HepG2 (cell line): Measurements from ENCODE around the gene SOX4. TPM values are rescaled to one million over a fixed set of nuclear protein-coding genes. Genes with fewer than 3 reads are reported as not detected.

ENCODE experiments used
- ATAC-seq: fragments of 200-7000 bp; cut with Tn5 transposase; 3 replicates; pipeline ENCODE4 v1.9.1; 2020; ENCODE audit warnings: mild to moderate bottlenecking, moderate library complexity
- BruUV-seq: library from RNA; stranded (reverse); fragments of 400-500 nt; replicated peaks from 2 replicates; lab custom pipeline; 2021; lab: Mats Ljungman, UMichigan
- CTCF ChIA-PET: fragments of 300-600 bp; formaldehyde crosslinking; extraction: SDS; loops from one replicate; lab custom pipeline; 2021; ENCODE audit warnings: low total read pairs, inconsistent platforms, low intra/inter-chr PET ratio; lab: Yijun Ruan, JAX
- POLR2A ChIA-PET: fragments of 350-600 bp; sonication (Branson Sonifier 250); formaldehyde crosslinking; loops from one replicate; lab custom pipeline; 2020; ENCODE audit warnings: antibody characterized with exemption, inconsistent platforms; lab: Yijun Ruan, JAX
- DNase-seq: peaks from one replicate; pipeline ENCODE4 v3.0.0-alpha.2; 2015; ENCODE audit warnings: low spot score
- FAIRE-seq: peaks from 3 replicates; lab custom pipeline; 2011; peaks lifted over from hg19 to GRCh38; lab: Jason Lieb, UNC
- H2AFZ ChIP-seq: one replicate; pipeline ENCODE4 v1.6.1; 2011; ENCODE audit warnings: low read length, inconsistent platforms
- H3K27ac ChIP-seq: fragments of 300-600 bp; 3 replicates; pipeline ENCODE4 v1.8.0; 2011; ENCODE audit warnings: mixed run types, mild to moderate bottlenecking, mixed read lengths, low read length, inconsistent platforms; ENCODE audit not compliant: insufficient read depth; ENCODE audit errors: extremely low read length
- H3K27me3 ChIP-seq, 2 experiments: fragments of 200-600 bp in 1 of 2; 2 replicates in 1 of 2; 3 replicates in 1 of 2; pipeline versions ENCODE4 v1.6.0 to v1.8.0; 2011; ENCODE audit warnings: low read length in 2 of 2, mild to moderate bottlenecking in 2 of 2, moderate library complexity in 2 of 2, inconsistent platforms in 1 of 2; ENCODE audit not compliant: insufficient read depth in 2 of 2, control insufficient read depth in 1 of 2
- H3K36me3 ChIP-seq, 2 experiments: fragments of 200-600 bp in 1 of 2; replicated peaks in 1 of 2; 2 replicates in 1 of 2; 3 replicates in 1 of 2; pipeline versions ENCODE4 v1.5.1 to v1.8.0; 2011; ENCODE audit warnings: low read length in 2 of 2, inconsistent platforms in 1 of 2; ENCODE audit not compliant: insufficient read depth in 2 of 2, control insufficient read depth in 1 of 2
- H3K4me1 ChIP-seq: 2 replicates; pipeline ENCODE4 v1.5.1; 2012; ENCODE audit warnings: low read length, inconsistent platforms; ENCODE audit not compliant: insufficient read depth
- H3K4me2 ChIP-seq: 2 replicates; pipeline ENCODE4 v1.6.0; 2011; ENCODE audit warnings: low read depth, low read length, inconsistent platforms
- H3K4me3 ChIP-seq, 3 experiments: fragments of 200-600 bp in 1 of 3; sonication (generic), shearing (Covaris generic) in 1 of 3; replicated peaks in 1 of 3; 2 replicates each; pipeline ENCODE4 v1.5.1; 2011 to 2016; ENCODE audit warnings: low read length in 3 of 3, inconsistent platforms in 2 of 3, low read depth in 2 of 3, mild to moderate bottlenecking in 2 of 3, control low read depth in 1 of 3, mixed read lengths in 1 of 3; ENCODE audit not compliant: insufficient read depth in 1 of 3
- H3K79me2 ChIP-seq: one replicate; pipeline ENCODE4 v1.6.1; 2011; ENCODE audit warnings: low read length, inconsistent platforms; ENCODE audit not compliant: insufficient read depth
- H3K9ac ChIP-seq: 2 replicates; pipeline ENCODE4 v1.6.0; 2011; ENCODE audit warnings: mild to moderate bottlenecking, low read depth, low read length, inconsistent platforms; ENCODE audit not compliant: insufficient read depth
- H3K9me3 ChIP-seq: 2 replicates; pipeline ENCODE4 v1.5.1; 2012; ENCODE audit warnings: mild to moderate bottlenecking, low read length
- H4K20me1 ChIP-seq: 2 replicates; pipeline ENCODE4 v1.6.0; 2011; ENCODE audit warnings: inconsistent platforms, mild to moderate bottlenecking, low read length, moderate library complexity; ENCODE audit not compliant: insufficient read depth
- BRCA1 ChIP-seq: sonication (generic); formaldehyde crosslinking; IDR thresholded peaks from 2 replicates; pipeline ENCODE4 v1.4.0; 2020; ENCODE audit warnings: missing genetic modification reagents
- EP300 ChIP-seq, 3 experiments: sonication (generic) in 1 of 3; formaldehyde crosslinking in 1 of 3; IDR thresholded peaks; 2 replicates each; pipeline versions ENCODE4 v1.5.1 to v1.6.1; 2011 to 2020; ENCODE audit warnings: low read depth in 2 of 3, low read length in 2 of 3, borderline replicate concordance in 1 of 3, improper control_type of control experiment in 1 of 3, mild to moderate bottlenecking in 1 of 3, missing genetic modification reagents in 1 of 3, moderate library complexity in 1 of 3
- FOXM1 ChIP-seq: sonication (generic); formaldehyde crosslinking; IDR thresholded peaks from 2 replicates; pipeline ENCODE4 v1.5.0; 2020; ENCODE audit warnings: missing genetic modification reagents
- KDM2A ChIP-seq: sonication (generic); formaldehyde crosslinking; IDR thresholded peaks from 2 replicates; pipeline ENCODE4 v1.4.0; 2020; ENCODE audit warnings: low read depth, missing genetic modification reagents, borderline replicate concordance
- NFE2L2 ChIP-seq: fragments of 150-350 bp; IDR thresholded peaks from 2 replicates; pipeline ENCODE4 v1.6.1; 2014; ENCODE audit warnings: low read length
- PITX1 ChIP-seq: sonication (generic); formaldehyde crosslinking; IDR thresholded peaks from 2 replicates; pipeline ENCODE4 v1.5.1; 2020; ENCODE audit warnings: mild to moderate bottlenecking, missing genetic modification reagents
- POLR2AphosphoS5 ChIP-seq: IDR thresholded peaks from 2 replicates; pipeline ENCODE4 v1.6.1; 2012; ENCODE audit warnings: low read depth, low read length
- ZFP36L2 ChIP-seq: sonication (generic); formaldehyde crosslinking; IDR thresholded peaks from 2 replicates; pipeline ENCODE4 v1.4.0; 2020; ENCODE audit warnings: missing genetic modification reagents
- ZNF224 ChIP-seq: sonication (generic); formaldehyde crosslinking; IDR thresholded peaks from 2 replicates; pipeline ENCODE4 v1.5.0; 2020; ENCODE audit warnings: mild to moderate bottlenecking, missing genetic modification reagents
- ZNF33B ChIP-seq: sonication (generic); formaldehyde crosslinking; IDR thresholded peaks from 2 replicates; pipeline ENCODE4 v1.5.1; 2020; ENCODE audit warnings: mild to moderate bottlenecking, missing genetic modification reagents
- WGBS: methylation state at CpG from one replicate; pipeline ENCODE4 v1.1.6; 2017; ENCODE audit warnings: low lambda C conversion rate; 5-methylcytosine and 5-hydroxymethylcytosine counted together
- in situ Hi-C: cut with HindIII; loops from 2 replicates; pipeline ENCODE4 v1.10.0; 2017; ENCODE audit warnings: low pct_unique_long_range_greater_than_20kb; ENCODE audit not compliant: extremely low pct_ligation_motif_present
- intact Hi-C: fragments of 100-400 bp; cut with micrococcal nuclease; formaldehyde crosslinking; loops from one replicate; pipeline ENCODE4 v1.10.0; 2022; ENCODE audit not compliant: unreplicated experiment
- polyA plus RNA-seq, 8 experiments: library from polyadenylated mRNA; depleted of rRNA in 3 of 8; stranded (reverse) in 7 of 8; unstranded in 1 of 8; fragments of >200 nt; fragmentation: Illumina TruSeq in 4 of 8; extraction: Trizol in 4 of 8; gene quantifications; 2 replicates each; pipeline versions ENCODE4 v1.2.1 to v1.2.3, GENCODE V29; 2011 to 2016; ENCODE audit warnings: low read depth in 4 of 8, missing spikeins in 1 of 8, mixed read lengths in 1 of 8; ENCODE audit not compliant: insufficient read depth in 1 of 8
- total RNA-seq, 5 experiments: library from RNA; depleted of rRNA; stranded (reverse); fragments of >200 nt; fragmentation: Illumina TruSeq; extraction: Trizol; gene quantifications; 2 replicates each; pipeline ENCODE4 v1.2.3, GENCODE V29; 2016; ENCODE audit warnings: low read depth in 1 of 5
- TF ChIP-seq, protein P1 (sequence below): sonication (generic); formaldehyde crosslinking; IDR thresholded peaks from 2 replicates; pipeline ENCODE4 v1.5.0; 2020; ENCODE audit warnings: mild to moderate bottlenecking, missing genetic modification reagents
- TF ChIP-seq, protein P2 (sequence below): sonication (generic); formaldehyde crosslinking; IDR thresholded peaks from 2 replicates; pipeline ENCODE4 v1.5.0; 2020; ENCODE audit warnings: missing genetic modification reagents
- TF ChIP-seq, protein P3 (sequence below): sonication (generic); formaldehyde crosslinking; IDR thresholded peaks from 2 replicates; pipeline ENCODE4 v1.8.0; 2022; ENCODE audit warnings: mild to moderate bottlenecking, missing genetic modification reagents, moderate library complexity

Gene SOX4
- total and polyA plus RNA-seq, 2 of the 13 experiments (the other 11 are each of a cell fraction or from before 2014, with no cell fraction given) = 2.6 to 3.4 TPM

DNA sequence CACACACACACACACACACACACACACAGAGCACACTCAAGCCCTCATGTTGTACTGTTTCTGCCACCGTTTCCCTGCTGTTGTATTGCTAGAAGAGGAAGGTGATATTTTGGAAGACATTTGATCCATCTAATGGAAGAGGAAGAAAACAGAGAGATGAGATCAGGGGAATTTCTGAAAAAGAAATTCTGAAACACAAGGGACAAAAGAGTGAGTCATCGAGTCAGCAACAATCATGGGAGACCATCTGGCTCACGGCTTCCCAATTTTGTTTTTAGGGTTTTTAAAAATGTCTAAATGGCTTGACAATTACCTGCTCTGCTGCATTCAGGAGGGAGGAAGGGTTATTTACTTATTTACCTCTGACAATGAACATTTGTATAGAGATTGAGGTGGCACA is 22.0 kb downstream of the SOX4 start:
- H3K4me2 ChIP-seq = no peak overlapping the region
- no peak overlapping the region for H2AFZ ChIP-seq
- intact Hi-C loops (no loop called here), in situ Hi-C loops (no loop called here)
- DNase-seq = no peak
- no peaks in the 10 kb centered on the region for H3K9me3 ChIP-seq
- 8% methylated on average over 3 of the region's 3 CpGs for WGBS
- BruUV-seq = no TSS peak
- ChIA-PET POLR2A (no interaction called here), CTCF (no interaction called here)
- no peak overlapping the region for H3K4me3 ChIP-seq
- H3K9ac ChIP-seq = no peak overlapping the region
- no peak for ATAC-seq
- FAIRE-seq = no peak
- no peaks in the 10 kb centered on the region for H3K79me2 ChIP-seq
- no peaks in the 10 kb centered on the region for H3K36me3 ChIP-seq
- H3K27ac ChIP-seq = no peak overlapping the region
- H3K27me3 ChIP-seq = peaks cover 0 to 4% of the 10 kb centered on the region in 2 experiments; a peak in 2 of 5 replicates
- H3K4me1 ChIP-seq = no peaks in the 10 kb centered on the region
- H4K20me1 ChIP-seq = no peaks in the 10 kb centered on the region
- TF ChIP-seq ZNF33B = no peak
- no peak for TF ChIP-seq PITX1 (CRISPR knock-in tag)
- TF ChIP-seq POLR2AphosphoS5 = no peak

DNA sequence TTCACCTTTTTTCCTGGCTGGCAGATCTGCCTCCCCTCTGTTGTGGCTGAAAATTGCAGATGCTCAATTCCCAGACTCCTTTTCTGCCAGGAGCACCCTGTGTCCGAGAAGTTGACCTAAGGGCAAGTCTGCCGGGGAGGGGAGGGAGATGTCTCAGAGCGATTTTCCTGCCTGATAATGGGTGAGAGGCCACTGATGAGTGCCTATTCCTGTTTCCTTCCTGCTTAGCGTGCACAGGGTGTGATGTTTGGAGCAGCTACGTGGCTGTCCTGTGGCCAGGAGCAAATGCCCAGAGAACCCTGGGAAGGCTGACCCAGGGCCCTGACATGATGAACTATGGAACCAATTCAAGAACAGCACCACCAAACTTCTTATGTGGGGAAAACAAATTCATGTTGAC is 22.5 kb downstream of the SOX4 start:
- Histone ChIP-seq H2AFZ (no peak overlapping the region), H3K4me2 (no peak overlapping the region), H3K4me1 (no peaks in the 10 kb centered on the region), H3K9ac (no peak overlapping the region), H3K27ac (no peak overlapping the region), H3K36me3 (no peaks in the 10 kb centered on the region), H3K27me3 (peaks cover 0 to 4% of the 10 kb centered on the region in 2 experiments; a peak in 2 of 5 replicates), H3K9me3 (no peaks in the 10 kb centered on the region), H3K4me3 (no peak overlapping the region), H4K20me1 (no peaks in the 10 kb centered on the region), H3K79me2 (no peaks in the 10 kb centered on the region)
- WGBS = 4% methylated on average over 5 of the region's 5 CpGs
- in situ Hi-C loops = no loop called here
- FAIRE-seq = no peak
- intact Hi-C loops = no loop called here
- DNase-seq = no peak
- no peak for ATAC-seq
- no TSS peak for BruUV-seq
- ChIA-PET CTCF (no interaction called here), POLR2A (no interaction called here)
- TF ChIP-seq, protein P1, sequence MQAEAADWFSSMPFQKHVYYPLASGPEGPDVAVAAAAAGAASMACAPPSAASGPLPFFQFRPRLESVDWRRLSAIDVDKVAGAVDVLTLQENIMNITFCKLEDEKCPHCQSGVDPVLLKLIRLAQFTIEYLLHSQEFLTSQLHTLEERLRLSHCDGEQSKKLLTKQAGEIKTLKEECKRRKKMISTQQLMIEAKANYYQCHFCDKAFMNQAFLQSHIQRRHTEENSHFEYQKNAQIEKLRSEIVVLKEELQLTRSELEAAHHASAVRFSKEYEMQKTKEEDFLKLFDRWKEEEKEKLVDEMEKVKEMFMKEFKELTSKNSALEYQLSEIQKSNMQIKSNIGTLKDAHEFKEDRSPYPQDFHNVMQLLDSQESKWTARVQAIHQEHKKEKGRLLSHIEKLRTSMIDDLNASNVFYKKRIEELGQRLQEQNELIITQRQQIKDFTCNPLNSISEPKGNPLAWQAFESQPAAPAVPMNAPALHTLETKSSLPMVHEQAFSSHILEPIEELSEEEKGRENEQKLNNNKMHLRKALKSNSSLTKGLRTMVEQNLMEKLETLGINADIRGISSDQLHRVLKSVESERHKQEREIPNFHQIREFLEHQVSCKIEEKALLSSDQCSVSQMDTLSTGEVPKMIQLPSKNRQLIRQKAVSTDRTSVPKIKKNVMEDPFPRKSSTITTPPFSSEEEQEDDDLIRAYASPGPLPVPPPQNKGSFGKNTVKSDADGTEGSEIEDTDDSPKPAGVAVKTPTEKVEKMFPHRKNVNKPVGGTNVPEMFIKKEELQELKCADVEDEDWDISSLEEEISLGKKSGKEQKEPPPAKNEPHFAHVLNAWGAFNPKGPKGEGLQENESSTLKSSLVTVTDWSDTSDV (CRISPR knock-in tag) = no peak
- no peak for TF ChIP-seq ZFP36L2 (CRISPR knock-in tag)
- TF ChIP-seq, protein P2, sequence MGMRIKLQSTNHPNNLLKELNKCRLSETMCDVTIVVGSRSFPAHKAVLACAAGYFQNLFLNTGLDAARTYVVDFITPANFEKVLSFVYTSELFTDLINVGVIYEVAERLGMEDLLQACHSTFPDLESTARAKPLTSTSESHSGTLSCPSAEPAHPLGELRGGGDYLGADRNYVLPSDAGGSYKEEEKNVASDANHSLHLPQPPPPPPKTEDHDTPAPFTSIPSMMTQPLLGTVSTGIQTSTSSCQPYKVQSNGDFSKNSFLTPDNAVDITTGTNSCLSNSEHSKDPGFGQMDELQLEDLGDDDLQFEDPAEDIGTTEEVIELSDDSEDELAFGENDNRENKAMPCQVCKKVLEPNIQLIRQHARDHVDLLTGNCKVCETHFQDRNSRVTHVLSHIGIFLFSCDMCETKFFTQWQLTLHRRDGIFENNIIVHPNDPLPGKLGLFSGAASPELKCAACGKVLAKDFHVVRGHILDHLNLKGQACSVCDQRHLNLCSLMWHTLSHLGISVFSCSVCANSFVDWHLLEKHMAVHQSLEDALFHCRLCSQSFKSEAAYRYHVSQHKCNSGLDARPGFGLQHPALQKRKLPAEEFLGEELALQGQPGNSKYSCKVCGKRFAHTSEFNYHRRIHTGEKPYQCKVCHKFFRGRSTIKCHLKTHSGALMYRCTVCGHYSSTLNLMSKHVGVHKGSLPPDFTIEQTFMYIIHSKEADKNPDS (CRISPR knock-in tag) = no peak
- TF ChIP-seq FOXM1 (CRISPR knock-in tag) = no peak
- TF ChIP-seq, protein P3, sequence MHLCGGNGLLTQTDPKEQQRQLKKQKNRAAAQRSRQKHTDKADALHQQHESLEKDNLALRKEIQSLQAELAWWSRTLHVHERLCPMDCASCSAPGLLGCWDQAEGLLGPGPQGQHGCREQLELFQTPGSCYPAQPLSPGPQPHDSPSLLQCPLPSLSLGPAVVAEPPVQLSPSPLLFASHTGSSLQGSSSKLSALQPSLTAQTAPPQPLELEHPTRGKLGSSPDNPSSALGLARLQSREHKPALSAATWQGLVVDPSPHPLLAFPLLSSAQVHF (CRISPR knock-in tag) = no peak
- no peak for TF ChIP-seq BRCA1 (CRISPR knock-in tag)
- TF ChIP-seq KDM2A (CRISPR knock-in tag) = no peak
- no peak for TF ChIP-seq ZNF224
- TF ChIP-seq EP300 (IDR thresholded peaks at IDR 0.05; ENCODE audit: low read depth in 2 of 2, low read length in 2 of 2) = no peak
- TF ChIP-seq EP300 (CRISPR knock-in tag; IDR thresholded peaks at IDR 0.05; ENCODE audit: borderline replicate concordance) = no peak
- no peak for TF ChIP-seq NFE2L2
